Fibroblast of skin of back (primary cell): Measurements from ENCODE around the gene CCNK.
A peak's percentile ranks its signal among the peaks of the same experiment; 100 is the strongest.

Source experiments
- DNase-seq: peaks from one replicate; pipeline ENCODE4 v3.0.0-alpha.2; 2013

The CCNK gene

DNA sequence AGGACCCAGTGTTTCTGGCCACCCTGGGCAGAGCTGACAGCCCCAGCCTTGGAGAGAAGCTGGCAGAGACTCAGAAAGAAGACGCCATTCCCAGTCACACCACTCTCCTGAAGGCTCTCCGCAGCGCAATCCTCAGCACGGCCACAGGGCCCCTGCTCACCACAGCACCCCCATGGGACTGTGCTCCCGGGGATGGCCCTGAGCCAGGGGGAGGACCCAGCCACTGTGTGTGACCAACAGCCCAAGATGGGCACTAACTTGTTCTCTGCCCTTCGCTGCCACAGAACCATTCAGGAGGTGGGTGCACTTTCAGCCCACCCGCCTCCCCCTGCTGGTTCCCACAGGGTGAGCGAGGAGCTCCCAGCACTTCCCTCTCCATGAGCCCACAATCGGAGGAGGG, 57.1 kb downstream of the CCNK start:
- peak; percentile 65 for DNase-seq

DNA sequence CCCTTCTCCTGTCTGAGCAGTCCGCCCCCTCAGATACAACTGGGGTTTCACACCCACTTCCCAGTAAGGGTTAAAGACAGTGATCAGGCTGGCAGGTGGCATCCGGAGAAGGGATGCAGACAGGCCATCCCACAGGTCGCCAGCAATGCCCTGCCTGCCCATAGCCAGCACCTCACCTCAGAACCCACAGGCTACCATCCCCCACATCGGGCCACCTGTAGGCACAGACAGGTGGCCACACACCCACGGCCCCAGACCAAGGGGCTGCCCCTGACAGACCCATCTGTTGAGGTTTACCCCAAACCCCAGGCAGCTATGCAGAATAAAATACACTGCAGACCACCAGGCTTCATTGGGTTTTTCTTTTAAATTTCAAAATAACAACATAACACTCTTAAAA, 57.5 kb downstream of the CCNK start:
- DNase-seq: no peak

DNA sequence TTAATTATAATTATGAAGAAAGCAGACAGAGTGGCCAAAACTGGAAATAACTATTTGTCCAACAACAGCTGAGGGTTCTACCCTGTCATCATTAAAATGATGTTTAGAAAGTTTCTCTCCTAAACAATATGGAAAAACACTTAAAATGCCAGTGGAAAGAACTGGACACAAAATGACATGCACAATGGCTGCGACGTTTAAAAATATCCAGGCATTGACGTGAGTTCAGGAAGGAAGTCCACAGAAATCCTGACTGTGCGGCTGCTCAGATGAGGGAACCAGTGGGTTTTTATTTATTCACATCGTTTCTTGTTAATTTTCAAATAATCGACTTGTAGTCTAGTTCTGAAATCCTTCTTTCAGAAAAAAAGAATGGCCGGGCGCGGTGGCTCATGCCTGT, 58.3 kb downstream of the CCNK start:
- no peak for DNase-seq

DNA sequence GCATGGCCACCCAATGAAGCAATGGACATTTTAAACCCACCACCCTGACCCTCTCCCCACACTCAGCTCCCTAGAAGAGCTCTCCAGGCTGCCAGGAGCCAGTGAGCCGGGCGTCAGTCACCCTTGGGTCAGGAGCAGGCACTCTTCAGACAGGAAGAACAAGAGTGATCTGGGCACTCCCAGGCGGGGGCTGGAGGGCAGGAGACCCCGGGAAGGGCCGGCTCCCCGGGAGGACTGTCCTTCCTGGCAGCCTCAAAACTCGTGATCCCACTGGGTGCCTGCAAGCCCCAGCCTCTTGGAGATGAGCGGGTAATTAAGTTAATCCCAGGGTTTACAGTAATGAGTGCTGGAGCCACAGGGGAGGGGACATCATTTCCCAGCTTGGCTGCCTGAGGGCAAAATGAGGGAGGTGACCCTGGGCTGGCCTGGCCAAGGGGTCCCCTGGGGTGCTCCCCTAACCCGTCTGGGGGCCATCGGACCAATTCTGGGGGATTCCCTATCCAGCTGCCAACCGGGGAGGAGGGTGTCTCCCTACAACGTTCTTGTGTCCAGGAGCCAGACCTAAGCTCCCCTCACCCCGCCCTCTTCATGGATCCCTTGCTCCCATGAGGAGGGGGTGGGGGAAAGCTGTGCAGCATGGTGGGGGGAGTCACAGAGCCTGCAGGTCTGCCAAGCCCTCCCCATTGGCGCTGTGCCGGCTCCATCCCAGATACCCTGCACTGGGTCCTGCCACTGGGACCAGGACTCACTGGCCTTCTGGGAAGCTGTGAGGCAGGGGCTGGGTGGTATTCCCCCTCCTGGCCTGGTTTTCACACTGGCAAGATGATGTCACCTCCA, 59.2 kb downstream of the CCNK start:
- no peak for DNase-seq

DNA sequence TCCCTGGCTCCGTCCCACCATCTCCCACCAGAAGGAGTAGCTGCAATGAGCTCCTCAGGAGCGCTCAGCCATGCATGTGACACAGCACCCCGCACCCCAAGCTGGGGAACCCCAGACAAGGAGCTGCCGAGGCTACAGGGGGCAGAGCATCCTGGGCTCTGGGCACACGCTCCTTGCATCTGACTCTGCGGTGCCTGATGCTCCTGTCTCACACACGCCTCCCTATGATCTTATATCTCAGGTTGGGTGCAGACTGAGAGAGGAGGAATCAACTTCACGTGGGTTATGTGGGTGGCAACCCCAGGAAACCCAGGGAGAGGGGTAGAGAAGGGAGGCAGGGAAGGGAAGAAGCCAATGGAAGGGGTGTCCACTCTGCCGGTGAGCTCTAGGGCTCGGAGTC, 60.0 kb downstream of the CCNK start:
- DNase-seq: no peak

DNA sequence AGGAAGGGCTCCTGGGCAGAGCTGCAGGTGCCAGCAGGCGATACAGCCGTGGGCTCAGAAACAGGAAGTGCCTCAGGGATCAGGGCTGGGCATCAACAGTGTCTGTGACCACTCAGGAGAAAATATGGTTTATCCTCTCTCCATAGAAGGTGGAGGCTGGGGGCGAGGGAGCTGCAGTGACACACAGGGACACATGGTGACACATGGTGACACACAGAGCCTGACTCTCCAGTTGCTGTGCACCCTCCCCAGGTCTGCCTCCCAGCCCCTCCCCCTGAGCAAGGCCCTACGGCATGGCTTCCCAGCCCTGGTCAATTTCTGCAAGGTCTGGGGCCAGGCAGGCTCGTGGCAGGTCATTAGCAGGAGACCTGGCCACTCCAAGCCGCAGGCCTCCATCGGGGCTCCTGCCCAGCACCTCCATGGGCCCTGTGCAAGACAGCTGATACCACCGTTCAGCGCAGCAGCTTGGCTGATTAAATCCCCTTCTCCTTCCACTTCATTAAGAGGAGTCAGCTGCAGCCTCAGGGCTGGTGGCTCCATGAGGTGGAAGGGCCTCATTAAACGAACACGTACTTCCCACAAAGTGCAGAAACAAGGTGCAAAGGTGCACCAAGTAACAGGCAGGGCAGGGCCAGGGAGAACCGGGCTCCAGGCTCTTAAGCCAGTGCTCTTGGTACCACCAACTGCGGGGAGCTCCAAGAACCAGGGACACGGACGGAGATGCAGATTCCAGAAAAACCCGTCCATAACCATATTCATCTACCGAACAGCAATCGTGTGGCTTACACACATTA, 60.7 kb downstream of the CCNK start:
- DNase-seq: peak; percentile 42

DNA sequence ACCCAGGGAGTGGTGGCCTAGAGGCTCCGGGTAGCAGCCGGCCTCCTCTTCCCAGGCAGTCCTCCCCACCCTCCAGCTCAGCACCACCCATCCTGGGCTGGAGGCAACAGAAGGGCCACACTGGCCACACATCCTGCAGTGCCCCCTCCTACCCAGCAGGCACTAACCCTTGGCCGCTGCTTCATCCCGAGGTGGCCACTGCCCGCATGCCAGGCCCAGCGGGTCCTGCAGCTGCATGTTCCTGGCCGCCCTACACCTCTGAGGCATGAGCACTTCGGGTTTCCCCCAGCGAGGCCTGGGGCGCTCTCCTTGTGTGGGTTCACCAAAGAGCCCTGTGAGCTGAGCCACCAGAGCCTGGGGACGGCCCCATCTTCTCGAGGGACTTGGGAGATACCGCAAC, 61.4 kb downstream of the CCNK start:
- no peak for DNase-seq

DNA sequence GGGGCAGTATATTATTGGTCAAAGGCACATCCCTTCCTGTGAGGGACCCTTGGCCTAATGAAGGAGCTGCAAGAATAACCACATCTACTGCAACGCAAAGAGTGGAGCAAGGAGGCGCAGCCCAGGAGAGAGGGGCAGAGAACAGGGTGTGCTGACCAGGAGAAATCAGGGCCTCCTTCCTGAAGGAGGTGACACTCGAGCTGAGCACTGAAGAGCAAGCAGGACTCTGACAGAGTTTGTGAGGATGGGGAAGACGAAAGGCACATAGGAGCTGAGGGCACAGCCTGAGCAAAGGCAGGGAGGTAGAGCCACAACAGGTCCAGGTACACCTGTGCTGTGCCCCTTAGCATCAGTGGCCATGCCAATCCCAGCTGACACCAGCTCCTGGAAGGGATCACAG, 62.2 kb downstream of the CCNK start:
- no peak for DNase-seq

DNA sequence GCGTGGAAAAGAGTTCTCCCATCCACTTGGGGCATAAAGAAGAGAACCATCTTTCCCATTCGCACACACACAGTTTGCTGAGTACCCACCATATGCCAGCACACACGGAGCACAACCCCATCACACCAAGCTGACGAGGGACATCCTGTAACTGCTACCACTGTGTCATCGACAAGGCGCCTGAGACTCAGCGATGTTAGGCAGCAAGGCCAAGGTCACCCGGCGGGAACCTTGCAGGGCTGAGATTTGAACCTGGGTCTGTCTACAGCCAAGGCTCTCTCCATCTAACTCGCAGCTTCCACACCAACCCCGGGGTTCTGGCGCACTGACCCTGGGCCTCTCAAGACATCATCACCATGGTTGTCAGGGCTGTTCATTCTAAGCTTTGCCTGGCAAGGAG, 62.8 kb downstream of the CCNK start:
- DNase-seq: no peak

DNA sequence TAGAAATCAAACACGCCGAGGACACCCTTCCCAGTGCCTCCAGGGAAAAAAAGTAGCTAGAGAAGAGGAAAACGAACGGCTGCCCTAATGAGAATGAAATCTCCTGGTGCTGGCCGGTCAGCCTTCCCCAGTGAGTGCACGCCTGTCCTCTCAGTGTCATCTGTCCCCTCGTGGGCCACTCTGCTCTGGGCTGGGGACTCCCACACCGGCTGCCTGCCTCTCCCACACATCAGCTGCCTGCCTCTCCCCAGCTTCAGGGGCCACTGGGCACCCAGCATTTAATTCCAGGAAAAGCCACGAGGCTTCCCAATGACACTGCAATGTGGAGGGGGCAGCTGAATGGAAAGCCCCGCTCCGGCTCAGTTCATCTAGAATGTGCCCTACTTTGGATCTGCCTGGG, 63.8 kb downstream of the CCNK start:
- no peak for DNase-seq

DNA sequence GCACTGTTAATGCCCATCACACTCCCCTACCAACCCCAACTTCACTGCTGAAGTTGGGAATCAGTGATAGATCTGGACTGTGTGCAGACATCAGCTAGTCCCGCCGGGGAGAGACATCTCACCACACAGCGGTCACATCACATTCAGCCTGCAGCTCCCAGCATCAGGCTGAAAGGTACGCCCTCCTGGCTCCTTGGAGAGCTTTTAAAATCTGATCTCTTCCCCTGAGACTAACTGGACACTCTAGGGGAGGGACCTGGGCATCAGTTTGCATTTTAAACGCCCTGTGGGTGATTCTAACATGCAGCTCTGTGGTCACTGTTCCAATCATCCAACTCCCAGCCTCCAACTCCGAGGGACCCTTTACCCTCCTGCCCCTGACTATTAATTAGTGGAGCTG, 64.4 kb downstream of the CCNK start:
- no peak for DNase-seq

DNA sequence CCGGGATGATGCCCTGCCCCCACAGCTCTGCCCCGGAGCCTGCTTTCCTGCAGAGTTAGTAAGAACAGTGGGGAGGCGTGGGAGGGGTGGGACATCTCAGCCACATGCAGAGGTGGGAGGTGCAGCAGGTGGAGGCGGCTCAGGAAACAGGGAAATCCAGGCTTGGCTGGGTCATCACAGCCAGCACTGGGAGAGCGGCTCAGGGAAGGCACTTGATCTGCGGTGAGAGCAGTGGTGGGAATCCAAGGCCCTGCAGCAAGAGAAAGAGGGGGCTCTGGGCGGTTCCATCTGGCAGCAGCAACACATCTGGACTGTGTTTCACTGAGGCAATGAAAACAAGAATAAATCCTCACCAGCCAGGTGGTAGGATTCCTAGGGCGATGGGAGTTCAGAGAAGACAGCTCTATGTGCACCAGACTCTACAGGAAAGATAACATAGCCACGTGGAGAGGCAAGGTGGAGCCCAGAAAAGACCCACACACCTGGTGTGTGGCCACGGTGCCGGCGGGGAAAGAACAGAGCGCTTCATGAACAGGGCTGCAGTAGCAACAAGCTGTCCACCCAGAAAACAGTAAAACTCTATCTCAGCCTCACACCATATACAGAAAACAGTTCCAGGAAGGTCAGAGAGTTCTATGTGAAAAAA, 65.1 kb downstream of the CCNK start:
- no peak for DNase-seq

DNA sequence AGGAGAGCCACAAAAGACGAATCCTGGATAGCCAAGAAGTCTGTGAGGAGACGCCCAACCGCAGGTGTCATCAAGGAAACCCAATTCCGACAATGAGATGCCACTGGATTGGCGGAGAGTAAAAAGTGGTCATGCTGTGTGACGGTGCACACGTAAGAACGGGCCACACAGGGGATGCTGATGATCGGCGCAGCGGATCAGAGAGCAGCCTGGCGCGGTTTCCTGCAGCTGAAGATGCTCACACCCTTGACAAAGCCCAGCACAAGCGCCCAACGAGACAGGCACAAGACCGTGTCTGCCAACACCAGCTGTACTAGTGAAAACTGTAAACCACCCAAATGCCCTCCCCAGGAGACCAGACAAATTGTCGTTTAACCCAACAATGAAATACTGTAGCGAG, 67.0 kb downstream of the CCNK start:
- no peak for DNase-seq

DNA sequence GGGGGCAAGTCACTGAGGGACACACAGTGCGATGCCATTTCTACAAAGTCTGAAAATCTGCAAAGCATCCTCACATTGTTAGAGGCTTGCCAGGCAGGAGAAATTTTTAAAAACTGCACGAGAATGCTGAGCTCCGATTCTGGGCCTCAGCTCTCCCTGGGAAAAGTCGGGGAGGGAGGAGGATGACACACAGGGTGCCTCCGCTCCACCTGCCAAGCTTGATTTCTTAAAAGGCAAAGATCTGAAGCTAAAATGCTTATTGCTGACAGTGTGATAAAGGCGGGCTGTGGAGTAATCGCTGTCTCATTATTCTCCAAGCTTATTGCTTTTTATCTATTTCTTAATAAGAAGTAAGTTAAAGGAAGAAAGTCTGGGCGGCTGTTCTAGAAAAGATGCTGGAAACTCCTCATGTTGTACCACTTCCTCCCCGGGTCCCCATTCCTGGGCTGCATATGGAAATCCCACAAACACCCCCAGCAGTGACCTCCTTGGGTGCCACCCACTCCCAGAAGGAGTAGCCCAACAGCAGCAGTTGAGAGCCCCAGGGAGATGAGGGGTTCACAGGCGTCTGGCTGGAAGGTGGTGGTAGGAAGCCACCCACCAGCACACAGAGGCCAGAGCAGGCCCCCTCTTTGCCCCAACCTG, 67.8 kb downstream of the CCNK start:
- DNase-seq: no peak

DNA sequence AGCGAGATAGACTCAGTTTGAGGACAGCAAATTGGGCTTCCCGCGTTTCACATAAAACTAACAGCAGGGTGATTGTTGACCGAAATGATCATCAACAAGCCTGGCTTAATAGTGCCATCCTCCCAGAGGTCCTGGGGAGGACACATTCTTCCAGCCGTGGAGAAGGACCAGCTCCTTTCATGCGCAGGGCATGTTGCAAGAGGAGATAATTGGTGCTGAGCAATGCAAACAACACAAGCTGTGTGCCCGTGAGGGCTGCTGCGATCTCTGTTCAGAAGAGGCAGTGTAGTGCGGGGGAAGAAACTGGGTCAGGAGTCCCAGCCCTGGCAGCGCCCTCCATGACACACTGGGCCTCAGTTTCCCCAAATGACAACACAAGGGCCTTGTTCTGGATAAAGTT, 68.5 kb downstream of the CCNK start:
- no peak for DNase-seq

DNA sequence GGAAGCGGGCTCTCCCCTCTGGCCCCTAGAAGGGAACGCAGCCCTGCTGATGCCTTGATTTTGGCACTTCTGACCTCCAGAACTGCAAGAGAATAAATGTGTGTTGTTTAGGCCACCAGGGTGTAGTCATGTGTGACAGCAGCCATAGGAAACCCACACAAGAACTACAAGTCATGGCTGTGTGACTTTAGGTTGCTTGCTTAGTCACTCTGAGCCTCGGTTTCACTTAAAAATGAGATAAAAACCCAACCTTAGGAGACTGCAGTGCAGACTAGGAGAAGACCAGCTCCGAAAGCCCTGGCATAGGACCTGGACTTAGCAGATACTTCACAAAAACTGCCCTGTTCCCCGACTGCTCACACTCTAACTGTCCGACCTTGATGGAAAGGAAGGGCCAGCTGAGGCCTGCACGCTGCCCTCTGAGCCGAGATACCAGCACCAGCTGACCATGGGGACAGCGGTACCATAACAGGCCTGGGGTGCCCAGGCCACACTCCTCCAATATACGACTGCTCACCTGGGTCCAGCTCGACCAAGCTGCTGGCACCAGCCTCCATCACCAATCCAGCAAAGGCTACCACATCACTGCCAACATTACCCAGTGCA, 69.3 kb downstream of the CCNK start:
- DNase-seq: no peak

DNA sequence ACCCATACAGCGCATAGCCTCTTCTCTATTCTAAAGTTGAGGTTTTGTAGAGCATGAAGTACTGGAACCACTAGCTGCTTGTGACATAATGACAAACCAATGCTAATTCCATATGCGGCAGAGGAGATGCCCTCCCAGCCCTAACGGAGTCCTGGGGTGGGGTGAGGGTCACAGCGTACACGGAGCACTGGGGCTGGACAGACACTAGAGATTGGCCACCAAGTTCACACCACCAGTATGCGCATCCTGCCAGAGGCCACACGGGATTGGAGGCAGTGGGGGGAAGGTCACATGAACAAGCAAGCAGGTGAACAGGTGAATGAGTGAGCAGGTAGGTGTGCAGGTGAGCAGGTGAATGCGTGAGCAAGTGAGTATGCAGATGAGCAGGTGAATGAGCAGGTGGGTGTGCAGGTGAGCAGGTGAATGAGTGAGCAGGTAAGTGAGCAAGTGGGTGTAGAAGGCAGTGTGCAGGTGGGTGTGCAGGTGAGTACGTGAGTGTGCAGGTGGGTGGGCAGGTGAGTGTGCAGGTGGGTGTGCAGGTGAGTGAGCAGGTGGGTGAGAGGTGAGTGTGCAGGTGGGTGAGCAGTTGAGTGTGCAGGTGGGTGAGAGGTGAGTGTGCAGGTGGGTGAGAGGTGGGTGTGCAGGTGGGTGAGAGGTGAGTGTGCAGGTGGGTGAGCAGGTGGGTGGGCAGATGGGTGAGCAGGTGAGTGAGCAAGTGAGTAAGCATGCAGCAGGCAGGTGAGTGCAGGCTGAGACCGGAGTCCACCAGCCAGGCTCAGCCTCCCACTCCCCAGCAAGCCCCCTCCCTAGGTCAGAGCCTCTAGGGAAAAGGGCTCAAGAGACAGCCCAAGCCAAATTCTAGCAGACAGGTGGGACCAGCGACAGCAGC, 70.1 kb downstream of the CCNK start:
- DNase-seq: no peak

DNA sequence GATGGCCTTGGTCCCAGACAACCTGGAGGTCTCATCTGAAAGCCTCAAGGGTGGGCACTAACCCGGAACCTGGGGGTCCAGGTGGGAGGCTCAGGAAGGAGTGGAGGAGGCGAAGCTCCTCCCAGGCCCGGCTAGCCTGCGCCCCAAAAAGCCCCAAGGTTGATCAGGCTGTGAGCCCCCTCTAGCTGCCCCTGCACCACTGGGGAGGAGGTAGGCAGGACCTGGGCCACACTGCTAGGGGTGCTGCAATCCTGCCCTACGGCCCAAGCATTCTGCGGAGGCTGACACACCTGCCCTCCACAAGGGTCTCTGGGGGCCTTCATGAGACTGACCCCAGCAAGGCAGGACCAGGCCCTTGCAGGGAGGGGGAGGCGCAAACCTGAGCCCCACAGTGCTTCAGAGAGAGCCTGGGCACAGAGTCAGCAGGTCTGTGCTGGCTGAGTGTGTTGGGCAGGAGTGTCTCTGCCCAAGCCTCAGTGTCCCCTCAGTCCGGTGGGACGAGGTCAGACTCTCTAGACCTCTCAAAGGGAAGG, 70.9 kb downstream of the CCNK start:
- DNase-seq: no peak

DNA sequence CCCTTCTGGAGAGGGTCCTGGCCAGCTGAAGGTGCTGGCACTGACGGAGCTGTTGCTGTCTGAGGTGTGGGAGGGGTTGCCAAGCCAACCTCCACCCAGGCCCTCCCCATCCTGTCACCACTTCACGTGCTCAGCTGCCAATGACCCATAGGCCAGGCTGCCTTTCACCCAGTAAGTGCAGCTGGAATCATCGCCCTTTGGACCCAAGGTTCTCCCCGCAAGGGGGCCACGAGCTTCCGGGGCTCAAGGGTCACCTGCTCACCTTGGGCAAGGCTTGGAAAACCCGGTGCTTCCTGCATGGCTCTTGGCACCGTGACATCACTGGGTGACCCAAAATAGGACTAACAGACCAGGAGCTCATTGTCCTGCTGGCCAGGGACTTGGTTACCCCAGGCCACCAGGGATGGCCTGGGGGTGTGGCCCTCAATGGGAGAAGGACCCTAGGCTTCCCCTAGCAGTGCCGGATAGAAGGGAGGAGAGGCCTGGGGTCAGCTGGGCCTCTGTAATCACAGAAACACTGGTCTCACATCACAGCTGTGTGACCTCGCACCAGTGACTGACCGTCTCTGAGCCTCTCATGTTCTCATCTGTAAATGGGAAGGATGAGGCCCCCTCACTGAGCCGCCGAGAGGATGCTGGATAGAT, 71.5 kb downstream of the CCNK start:
- no peak for DNase-seq

DNA sequence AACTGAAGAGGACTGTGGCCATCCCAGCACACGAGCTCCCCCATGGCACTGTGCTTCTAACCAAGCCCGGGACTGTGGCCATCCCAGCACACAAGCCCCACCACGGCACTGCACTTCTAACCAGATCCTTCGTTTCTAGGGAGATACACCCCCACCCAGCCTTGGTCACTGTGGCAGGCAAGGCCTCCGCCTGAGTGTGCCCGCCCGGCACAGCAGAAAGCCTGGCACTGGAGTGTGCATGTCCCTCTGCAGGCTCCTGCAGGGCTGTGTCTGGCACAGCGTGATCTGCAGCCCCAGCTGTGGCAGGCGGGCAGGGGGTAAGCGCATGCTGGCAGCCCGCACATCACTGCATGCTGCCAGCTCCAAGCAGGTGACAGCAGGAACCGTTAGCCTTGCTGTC, 73.0 kb downstream of the CCNK start:
- DNase-seq: no peak
